Tibial artery (tissue), 4 donors: Measurements from ENCODE around the gene ZCCHC7.

Source experiments
- DNase-seq, 2 donors: peaks; one replicate each; pipeline ENCODE4 v3.0.0-alpha.2; 2019
- H3K27ac ChIP-seq, 2 donors: fragments of 200-600 bp; sonication (generic) in 1 of 2; 1 replicate in 1 of 2; 2 replicates in 1 of 2; pipeline ENCODE4 v1.5.1; 2018 to 2019; ENCODE audit warnings: mild to moderate bottlenecking in 1 of 2
- H3K27me3 ChIP-seq, 2 donors: fragments of 200-600 bp; sonication (generic) in 1 of 2; one replicate each; pipeline versions ENCODE4 v1.5.1 to v1.6.0; 2016 to 2019
- H3K36me3 ChIP-seq, 3 donors: fragments of 200-600 bp; sonication (generic) in 2 of 3; one replicate each; pipeline ENCODE4 v1.5.1; 2016 to 2019; ENCODE audit warnings: mild to moderate bottlenecking in 2 of 3
- H3K4me1 ChIP-seq, 4 donors: fragments of 200-600 bp; sonication (generic) in 2 of 4; 1 replicate in 3 of 4; 2 replicates in 1 of 4; pipeline ENCODE4 v1.5.1; 2016 to 2019
- H3K4me3 ChIP-seq, 2 donors: fragments of 200-600 bp; sonication (generic) in 1 of 2; 1 replicate in 1 of 2; 2 replicates in 1 of 2; pipeline ENCODE4 v1.5.1; 2018 to 2019; ENCODE audit warnings: mild to moderate bottlenecking in 2 of 2
- H3K9me3 ChIP-seq, 3 donors: fragments of 200-600 bp; sonication (generic) in 1 of 3; one replicate each; pipeline ENCODE4 v1.5.1; 2016 to 2019
- CTCF ChIP-seq, 2 experiments: fragments of 200-600 bp in 1 of 2; fragments of 450-650 bp in 1 of 2; IDR thresholded peaks; one replicate each; pipeline ENCODE4 v1.5.1; 2017 to 2019; ENCODE audit warnings: antibody characterized with exemption in 2 of 2, mild to moderate bottlenecking in 1 of 2, moderate library complexity in 1 of 2
- intact Hi-C: fragments of 100-400 bp; cut with DNase I; formaldehyde crosslinking; loops from one replicate; pipeline ENCODE4 v1.15.0; 2023; ENCODE audit warnings: low total_unique reads

Gene ZCCHC7

GRCh38 chr9:37210737-37211523 lies 90.6 kb downstream of the ZCCHC7 start:
- TF ChIP-seq CTCF (IDR thresholded peaks at IDR 0.05), result no peak
- no peak overlapping the region for H3K27ac ChIP-seq
- intact Hi-C loops, result no loop called here
- H3K4me1 ChIP-seq, result no peaks in the 10 kb centered on the region
- H3K9me3 ChIP-seq, result no peaks in the 10 kb centered on the region
- peaks cover 0 to 12% (median 8%) of the 10 kb centered on the region in 3 donors for H3K36me3 ChIP-seq
- H3K4me3 ChIP-seq, result no peak overlapping the region
- no peaks in the 10 kb centered on the region for H3K27me3 ChIP-seq
- DNase-seq, result no peak

GRCh38 chr9:37212435-37212834 lies 92.1 kb downstream of the ZCCHC7 start:
- intact Hi-C loops, result no loop called here
- Histone ChIP-seq H3K4me1 (no peaks in the 10 kb centered on the region), H3K4me3 (no peak overlapping the region), H3K27ac (no peak overlapping the region), H3K9me3 (no peaks in the 10 kb centered on the region), H3K36me3 (peaks cover 0 to 7% (median 0%) of the 10 kb centered on the region in 3 donors), H3K27me3 (no peaks in the 10 kb centered on the region)
- no peak for DNase-seq
- TF ChIP-seq CTCF (IDR thresholded peaks at IDR 0.05), result no peak

GRCh38 chr9:37215381-37215780 lies 95.0 kb downstream of the ZCCHC7 start:
- intact Hi-C loops, result no loop called here
- no peak for DNase-seq
- no peaks in the 10 kb centered on the region for H3K36me3 ChIP-seq
- no peak overlapping the region for H3K27ac ChIP-seq
- no peak for TF ChIP-seq CTCF (IDR thresholded peaks at IDR 0.05)
- H3K4me3 ChIP-seq, result no peak overlapping the region
- no peaks in the 10 kb centered on the region for H3K27me3 ChIP-seq
- peaks cover 0 to 3% (median 0%) of the 10 kb centered on the region in 4 donors for H3K4me1 ChIP-seq
- H3K9me3 ChIP-seq, result no peaks in the 10 kb centered on the region

- Histone ChIP-seq H3K4me1 (peaks cover 0 to 3% (median 0%) of the 10 kb centered on the region in 4 donors), H3K9me3 (no peaks in the 10 kb centered on the region), H3K36me3 (no peaks in the 10 kb centered on the region), H3K4me3 (no peak overlapping the region), H3K27me3 (no peaks in the 10 kb centered on the region), H3K27ac (no peak overlapping the region)
- TF ChIP-seq CTCF (IDR thresholded peaks at IDR 0.05), result no peak
- no peak for DNase-seq
- intact Hi-C loops, result no loop called here
Observed at GRCh38 chr9:37215830-37216229, 95.5 kb downstream of the ZCCHC7 start.

- peaks cover 0 to 3% (median 0%) of the 10 kb centered on the region in 4 donors for H3K4me1 ChIP-seq
- H3K9me3 ChIP-seq, result no peaks in the 10 kb centered on the region
- H3K36me3 ChIP-seq, result no peaks in the 10 kb centered on the region
- DNase-seq, result no peak
- no peak overlapping the region for H3K27ac ChIP-seq
- no peaks in the 10 kb centered on the region for H3K27me3 ChIP-seq
- no peak for TF ChIP-seq CTCF (IDR thresholded peaks at IDR 0.05)
- intact Hi-C loops, result no loop called here
- H3K4me3 ChIP-seq, result no peak overlapping the region
Observed at GRCh38 chr9:37217161-37217560, 96.8 kb downstream of the ZCCHC7 start.
